GM12891 (cell line): ENCODE data around the gene SLCO3A1.

Experiments used
- PAX5 ChIP-seq: IDR thresholded peaks from 2 replicates; pipeline ENCODE4 v1.6.1; 2011; ENCODE audit warnings: low read length, moderate library complexity, mild to moderate bottlenecking; ENCODE audit not compliant: insufficient read depth, severe bottlenecking
- POLR2A ChIP-seq: IDR thresholded peaks from 2 replicates; pipeline ENCODE4 v1.6.1; 2011; ENCODE audit warnings: low read depth, low read length, control low read depth
- POLR2AphosphoS5 ChIP-seq: IDR thresholded peaks from 2 replicates; pipeline ENCODE4 v1.6.1; 2011; ENCODE audit warnings: low read depth, low read length, control low read depth
- SPI1 ChIP-seq: IDR thresholded peaks from 2 replicates; pipeline ENCODE4 v1.6.1; 2011; ENCODE audit warnings: low read depth, low read length, control low read depth
- TAF1 ChIP-seq: IDR thresholded peaks from 2 replicates; pipeline ENCODE4 v1.6.1; 2011; ENCODE audit warnings: low read depth, low read length, control low read depth

- TF ChIP-seq POLR2A (no peak), POLR2AphosphoS5 (no peak), TAF1 (no peak), SPI1 (no peak), PAX5 (no peak)
Observed at GRCh38 chr15:91895051-91895450, 41.5 kb downstream of the SLCO3A1 start.
